Endothelial cell of umbilical vein (primary cell): ENCODE measurements around the gene CARD14.

Experiments used
- EZH2 ChIP-seq: IDR thresholded peaks from 2 replicates; pipeline ENCODE4 v1.6.1; 2012; ENCODE audit warnings: borderline replicate concordance, low read depth, mild to moderate bottlenecking, moderate library complexity, low read length, inconsistent platforms; ENCODE audit not compliant: severe bottlenecking
- MYC ChIP-seq: IDR thresholded peaks from one replicate; pipeline ENCODE4 v1.6.1; 2011; ENCODE audit warnings: mild to moderate bottlenecking, low read depth, low read length
- POLR2A ChIP-seq: IDR thresholded peaks from 2 replicates; pipeline ENCODE4 v1.6.1; 2012; ENCODE audit warnings: low read depth, mild to moderate bottlenecking, control low read depth, low read length
- POLR2AphosphoS5 ChIP-seq: IDR thresholded peaks from 2 replicates; pipeline ENCODE4 v1.6.1; 2012; ENCODE audit warnings: low read depth, mild to moderate bottlenecking, control low read depth, low read length, moderate library complexity; ENCODE audit not compliant: insufficient read depth
- TF ChIP-seq, protein P1 (sequence below), 2 donors: IDR thresholded peaks; 1 replicate in 1 of 2; 2 replicates in 1 of 2; pipeline ENCODE4 v1.5.1; 2011; ENCODE audit warnings: low read length in 2 of 2, mild to moderate bottlenecking in 2 of 2, moderate library complexity in 2 of 2, control low read depth in 1 of 2, inconsistent platforms in 1 of 2, low read depth in 1 of 2; ENCODE audit not compliant: insufficient read depth in 1 of 2; ENCODE audit errors: extremely low read depth in 1 of 2
- TF ChIP-seq, protein P2 (sequence below): IDR thresholded peaks from 2 replicates; pipeline ENCODE4 v1.6.1; 2011; ENCODE audit not compliant: insufficient read depth, insufficient read length

DNA sequence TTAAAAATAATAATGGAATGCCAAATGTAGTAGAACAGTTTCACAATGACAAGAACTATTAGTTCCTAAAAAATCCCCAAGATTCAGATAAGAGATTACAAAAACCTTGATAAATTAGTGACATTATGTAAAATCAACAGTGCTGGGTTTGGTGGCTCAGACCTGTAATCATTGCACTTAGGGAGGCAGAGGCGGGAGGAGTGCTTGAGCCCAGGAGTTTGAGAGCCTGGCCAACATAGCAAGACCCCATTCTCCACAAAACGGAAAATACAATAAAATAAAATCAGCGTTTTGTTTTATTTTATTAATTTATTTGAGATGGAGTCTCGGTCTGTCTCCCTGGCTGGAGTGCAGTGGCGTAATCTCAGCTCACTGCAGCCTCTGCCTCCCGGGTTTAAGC, 4.1 kb downstream of the CARD14 start:
- TF ChIP-seq, protein P1, sequence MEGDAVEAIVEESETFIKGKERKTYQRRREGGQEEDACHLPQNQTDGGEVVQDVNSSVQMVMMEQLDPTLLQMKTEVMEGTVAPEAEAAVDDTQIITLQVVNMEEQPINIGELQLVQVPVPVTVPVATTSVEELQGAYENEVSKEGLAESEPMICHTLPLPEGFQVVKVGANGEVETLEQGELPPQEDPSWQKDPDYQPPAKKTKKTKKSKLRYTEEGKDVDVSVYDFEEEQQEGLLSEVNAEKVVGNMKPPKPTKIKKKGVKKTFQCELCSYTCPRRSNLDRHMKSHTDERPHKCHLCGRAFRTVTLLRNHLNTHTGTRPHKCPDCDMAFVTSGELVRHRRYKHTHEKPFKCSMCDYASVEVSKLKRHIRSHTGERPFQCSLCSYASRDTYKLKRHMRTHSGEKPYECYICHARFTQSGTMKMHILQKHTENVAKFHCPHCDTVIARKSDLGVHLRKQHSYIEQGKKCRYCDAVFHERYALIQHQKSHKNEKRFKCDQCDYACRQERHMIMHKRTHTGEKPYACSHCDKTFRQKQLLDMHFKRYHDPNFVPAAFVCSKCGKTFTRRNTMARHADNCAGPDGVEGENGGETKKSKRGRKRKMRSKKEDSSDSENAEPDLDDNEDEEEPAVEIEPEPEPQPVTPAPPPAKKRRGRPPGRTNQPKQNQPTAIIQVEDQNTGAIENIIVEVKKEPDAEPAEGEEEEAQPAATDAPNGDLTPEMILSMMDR (IDR thresholded peaks at IDR 0.05; ENCODE audit: extremely low read depth in 1 of 2, insufficient read depth in 1 of 2, low read depth in 1 of 2, low read length in 2 of 2): no peak
- no peak for TF ChIP-seq POLR2AphosphoS5
- TF ChIP-seq EZH2: no peak
- TF ChIP-seq MYC: no peak
- no peak for TF ChIP-seq POLR2A
- TF ChIP-seq, protein P2, sequence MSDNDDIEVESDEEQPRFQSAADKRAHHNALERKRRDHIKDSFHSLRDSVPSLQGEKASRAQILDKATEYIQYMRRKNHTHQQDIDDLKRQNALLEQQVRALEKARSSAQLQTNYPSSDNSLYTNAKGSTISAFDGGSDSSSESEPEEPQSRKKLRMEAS: no peak
